ENCODE results near the gene ARMC7.

The ARMC7 gene

DNA sequence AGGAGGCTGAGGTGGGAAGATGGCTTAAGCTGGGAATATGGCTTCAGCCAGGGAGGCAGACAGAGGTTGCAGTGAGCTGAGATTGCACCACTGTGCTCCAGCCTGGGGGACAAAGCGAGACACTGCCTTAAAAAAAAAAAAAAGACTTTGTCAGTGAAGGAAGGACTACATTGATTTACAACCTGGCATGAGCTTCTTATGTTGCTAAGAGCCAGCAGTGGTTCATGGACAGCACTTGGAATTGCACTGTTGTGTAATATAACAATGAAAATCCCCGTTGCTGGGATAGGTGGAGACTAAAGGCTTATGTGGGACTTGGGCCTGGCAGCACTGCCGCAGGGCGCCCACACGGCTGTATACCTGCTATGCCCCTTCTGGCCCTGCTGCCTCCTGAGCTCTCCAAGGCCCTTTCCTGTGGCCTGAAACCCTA lies 36.1 kb upstream of the ARMC7 start:
- TF ChIP-seq, protein P1, sequence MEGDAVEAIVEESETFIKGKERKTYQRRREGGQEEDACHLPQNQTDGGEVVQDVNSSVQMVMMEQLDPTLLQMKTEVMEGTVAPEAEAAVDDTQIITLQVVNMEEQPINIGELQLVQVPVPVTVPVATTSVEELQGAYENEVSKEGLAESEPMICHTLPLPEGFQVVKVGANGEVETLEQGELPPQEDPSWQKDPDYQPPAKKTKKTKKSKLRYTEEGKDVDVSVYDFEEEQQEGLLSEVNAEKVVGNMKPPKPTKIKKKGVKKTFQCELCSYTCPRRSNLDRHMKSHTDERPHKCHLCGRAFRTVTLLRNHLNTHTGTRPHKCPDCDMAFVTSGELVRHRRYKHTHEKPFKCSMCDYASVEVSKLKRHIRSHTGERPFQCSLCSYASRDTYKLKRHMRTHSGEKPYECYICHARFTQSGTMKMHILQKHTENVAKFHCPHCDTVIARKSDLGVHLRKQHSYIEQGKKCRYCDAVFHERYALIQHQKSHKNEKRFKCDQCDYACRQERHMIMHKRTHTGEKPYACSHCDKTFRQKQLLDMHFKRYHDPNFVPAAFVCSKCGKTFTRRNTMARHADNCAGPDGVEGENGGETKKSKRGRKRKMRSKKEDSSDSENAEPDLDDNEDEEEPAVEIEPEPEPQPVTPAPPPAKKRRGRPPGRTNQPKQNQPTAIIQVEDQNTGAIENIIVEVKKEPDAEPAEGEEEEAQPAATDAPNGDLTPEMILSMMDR (IDR thresholded peaks at IDR 0.05; ENCODE audit: borderline replicate concordance, insufficient read depth, low read depth, low read length) = no peak
- no peak overlapping the region for H3K4me3 ChIP-seq (ENCODE audit: low read depth, low read length)

DNA sequence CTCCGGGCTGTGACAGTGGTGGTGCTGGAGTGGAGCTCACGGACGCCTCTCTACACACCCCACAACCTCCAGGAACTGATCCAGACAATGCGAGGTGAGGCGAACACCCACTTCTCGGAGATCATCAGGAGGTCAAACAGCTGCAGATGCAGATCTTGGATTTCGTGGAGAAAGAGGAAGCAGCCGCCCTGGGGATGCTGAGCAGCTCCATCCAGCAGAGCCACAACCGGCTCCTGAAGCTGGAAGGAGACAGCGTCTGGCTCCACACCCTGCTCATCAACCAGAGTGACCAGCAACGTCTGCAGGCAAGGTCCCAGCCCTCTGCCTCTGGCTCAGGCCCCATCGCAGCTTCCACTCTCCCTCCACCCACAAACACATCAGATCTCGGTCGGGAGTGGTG lies 35.2 kb upstream of the ARMC7 start:
- no peak overlapping the region for H3K4me3 ChIP-seq (ENCODE audit: low read depth, low read length)
- TF ChIP-seq, protein P1 (IDR thresholded peaks at IDR 0.05; ENCODE audit: borderline replicate concordance, insufficient read depth, low read depth, low read length) = no peak

DNA sequence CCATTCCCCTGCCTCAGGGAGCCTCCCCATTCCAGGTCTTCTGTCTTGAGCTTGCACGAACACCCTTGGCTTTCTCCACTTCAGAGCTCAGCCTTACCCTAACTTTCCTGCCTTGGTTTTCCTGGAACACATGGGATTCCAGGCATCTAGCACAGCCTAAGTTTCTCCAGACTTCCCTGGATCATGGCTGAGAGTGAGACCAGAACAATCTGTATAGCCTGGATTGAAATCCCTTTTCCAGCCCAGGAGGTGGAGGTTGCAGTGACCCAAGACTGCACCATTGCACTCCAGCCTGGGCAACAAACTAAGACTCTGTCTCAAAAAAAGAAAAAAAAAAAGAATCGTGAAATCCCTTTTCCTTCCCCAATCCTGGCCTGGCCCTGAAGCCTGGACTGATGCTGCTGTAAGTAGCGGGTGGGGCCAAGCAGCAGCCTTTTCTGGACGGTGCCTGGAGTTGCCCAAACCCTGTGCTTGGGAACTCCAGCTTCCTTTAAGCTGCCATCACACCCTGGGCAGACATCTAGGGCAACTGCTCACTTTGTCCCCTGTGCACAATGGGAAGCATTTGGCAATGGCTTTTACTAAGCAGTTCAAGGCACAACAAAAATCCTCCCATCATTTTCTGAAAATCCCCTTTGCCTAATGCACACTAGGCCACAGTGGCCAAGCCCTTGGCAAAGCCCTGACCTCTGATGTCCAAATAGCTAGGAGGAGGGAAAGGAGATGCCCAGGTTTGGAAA lies 34.0 kb upstream of the ARMC7 start:
- no peak overlapping the region for H3K4me3 ChIP-seq (ENCODE audit: low read depth, low read length)
- TF ChIP-seq, protein P1 (IDR thresholded peaks at IDR 0.05; ENCODE audit: borderline replicate concordance, insufficient read depth, low read depth, low read length) = no peak

DNA sequence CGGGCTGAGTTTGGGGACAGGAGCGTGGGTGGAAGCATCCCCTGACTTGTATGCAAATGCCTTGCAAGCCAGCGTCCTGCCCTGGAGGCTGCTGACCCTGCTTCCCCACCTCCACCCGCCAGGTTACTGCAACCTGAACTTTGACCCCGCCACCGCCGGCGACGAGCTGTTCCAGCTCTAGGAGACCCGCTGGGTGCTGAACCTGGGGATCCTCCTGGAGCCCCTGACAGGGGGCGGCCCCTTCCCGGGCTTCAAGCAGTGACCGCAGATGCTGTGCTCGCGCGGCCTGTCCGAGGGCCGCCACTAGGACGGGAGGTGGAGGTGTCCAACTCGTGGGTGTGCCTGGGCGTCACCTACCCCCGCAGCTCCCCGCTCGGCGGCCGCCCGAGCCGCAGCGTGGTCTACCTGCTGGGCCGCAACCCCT lies 32.7 kb upstream of the ARMC7 start:
- TF ChIP-seq, protein P1 (IDR thresholded peaks at IDR 0.05; ENCODE audit: borderline replicate concordance, insufficient read depth, low read depth, low read length) = no peak
- H3K4me3 ChIP-seq (ENCODE audit: low read depth, low read length) = peak overlapping the region; percentile 26

DNA sequence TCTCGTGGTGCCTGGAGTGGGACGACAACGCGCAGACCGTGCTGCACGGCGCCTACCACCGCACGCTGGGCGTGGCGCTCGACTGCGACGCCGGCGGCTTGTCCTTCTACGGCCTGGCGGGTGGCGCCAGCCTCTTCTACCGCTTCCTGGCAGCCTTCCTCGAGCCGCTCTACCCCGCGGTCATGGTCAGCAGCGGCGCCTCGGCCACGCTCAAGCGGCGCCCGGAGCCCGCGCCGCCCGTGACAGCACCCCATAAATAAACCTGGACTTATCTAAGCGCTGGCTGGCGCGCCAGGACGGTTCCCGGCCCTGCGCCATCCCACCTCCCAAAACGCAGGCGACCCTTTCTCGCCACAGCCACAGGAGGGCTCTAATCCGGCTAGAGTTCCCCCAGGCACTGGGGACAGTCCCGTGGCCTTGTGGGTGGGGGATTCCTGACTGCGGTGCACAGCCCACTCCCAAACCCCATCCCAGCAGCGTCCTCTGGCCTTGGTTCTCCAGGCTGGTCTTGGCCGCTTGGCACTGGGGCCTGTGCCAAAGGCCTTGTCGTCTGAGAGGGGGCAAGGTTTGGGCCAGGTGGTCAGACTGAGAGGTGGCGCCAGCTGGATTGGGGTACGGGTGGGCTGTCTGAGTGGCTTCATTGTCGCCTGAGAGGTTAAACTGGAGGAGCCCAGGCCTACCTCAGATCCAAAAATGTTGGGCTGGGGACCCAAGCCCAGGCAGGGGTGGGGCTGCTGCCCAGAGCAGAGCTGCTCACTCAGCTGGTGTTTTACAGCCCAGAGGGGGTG lies 32.1 kb upstream of the ARMC7 start:
- peak overlapping the region; percentile 26 for H3K4me3 ChIP-seq (ENCODE audit: low read depth, low read length)

DNA sequence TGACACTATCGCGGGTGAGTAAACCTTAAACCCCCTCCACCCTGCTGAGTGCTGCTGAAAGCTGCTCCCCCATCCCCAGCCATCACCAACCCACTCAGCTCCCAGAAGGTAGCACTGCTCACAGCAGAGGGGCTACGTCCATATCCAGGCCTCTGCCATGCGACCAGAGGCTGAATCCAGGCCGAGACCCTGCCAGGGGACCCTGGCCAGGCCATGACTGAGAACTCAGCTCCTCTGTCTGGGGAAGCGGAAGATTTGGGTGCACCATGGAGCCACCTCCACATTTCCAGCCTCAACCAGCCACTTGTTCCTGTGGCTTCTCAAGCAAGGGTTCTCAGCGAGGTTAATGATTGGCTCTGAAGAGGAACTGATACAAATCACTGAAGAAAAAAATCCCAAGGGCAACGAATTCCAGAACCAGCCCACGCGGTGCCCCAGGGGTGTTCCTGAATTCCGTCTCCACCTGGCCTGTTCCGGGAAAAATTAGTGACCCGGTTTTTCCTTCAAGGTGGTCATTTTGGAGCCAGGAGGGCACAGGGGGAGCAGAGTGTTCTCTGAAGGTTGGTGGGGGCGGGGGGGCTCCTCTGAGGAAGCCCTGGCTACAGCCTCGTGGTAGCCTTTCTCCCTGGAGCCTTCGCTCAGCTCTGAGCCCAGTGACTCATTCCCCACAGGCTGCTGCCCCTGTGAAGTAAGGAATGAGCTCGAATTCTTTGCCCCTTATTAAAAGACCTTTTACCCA lies 31.3 kb upstream of the ARMC7 start:
- TF ChIP-seq, protein P1 (IDR thresholded peaks at IDR 0.05; ENCODE audit: borderline replicate concordance, insufficient read depth, low read depth, low read length) = no peak
- no peak overlapping the region for H3K4me3 ChIP-seq (ENCODE audit: low read depth, low read length)

More for the DNA sequence above, 32.1 kb upstream of the ARMC7 start:
- TF ChIP-seq, protein P1 (IDR thresholded peaks at IDR 0.05; ENCODE audit: borderline replicate concordance, insufficient read depth, low read depth, low read length) = 0 out of 2 replicates have a peak, but pooled peaks have one; percentile 25

Data from GM12875 (cell line).